Measurements from ENCODE around the gene KDM4F.

KDM4F gene

GRCh38 chr11:95076981-95077380, 27.8 kb downstream of the KDM4F start:
- Histone ChIP-seq H3K27ac (ENCODE audit: low read depth, low read length) (no peak overlapping the region), H3K4me1 (ENCODE audit: control insufficient read depth, insufficient read depth, low read length, unreplicated experiment) (peaks cover 56% of the 10 kb centered on the region), H3K4me3 (ENCODE audit: low read depth, low read length) (no peak overlapping the region), H3K79me2 (ENCODE audit: control insufficient read depth, insufficient read depth, low read length, unreplicated experiment) (no peaks in the 10 kb centered on the region), H3K36me3 (ENCODE audit: insufficient read depth, low read length) (no peaks in the 10 kb centered on the region), H3K27me3 (ENCODE audit: insufficient read depth, low read length) (no peaks in the 10 kb centered on the region), H2AFZ (ENCODE audit: low read length, unreplicated experiment) (no peak overlapping the region)

DNA sequence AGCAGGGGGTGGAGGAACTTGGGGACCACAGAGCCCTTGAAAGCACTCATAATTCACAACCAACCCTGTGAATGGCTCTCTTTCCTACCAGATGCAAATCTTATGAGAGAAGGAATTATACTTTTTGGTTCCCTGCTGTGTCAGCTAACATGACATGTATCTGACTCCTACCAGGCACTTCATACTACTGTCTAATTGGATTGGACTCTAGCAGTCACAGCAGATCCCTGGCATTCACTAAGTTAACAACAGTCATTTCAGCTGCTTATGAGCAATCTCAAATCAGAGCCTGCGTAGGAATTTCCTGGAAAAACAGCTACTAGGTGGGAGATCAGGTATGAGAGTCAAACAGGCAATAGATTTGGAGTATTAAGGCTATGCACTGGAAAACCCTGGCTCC, 29.3 kb downstream of the KDM4F start:
- H3K79me2 ChIP-seq (ENCODE audit: control insufficient read depth, insufficient read depth, low read length, unreplicated experiment), result no peaks in the 10 kb centered on the region
- H3K36me3 ChIP-seq (ENCODE audit: insufficient read depth, low read length), result no peaks in the 10 kb centered on the region
- no peak overlapping the region for H2AFZ ChIP-seq (ENCODE audit: low read length, unreplicated experiment)
- peaks cover 56% of the 10 kb centered on the region for H3K4me1 ChIP-seq (ENCODE audit: control insufficient read depth, insufficient read depth, low read length, unreplicated experiment)
- H3K4me3 ChIP-seq (ENCODE audit: low read depth, low read length), result no peak overlapping the region
- no peaks in the 10 kb centered on the region for H3K27me3 ChIP-seq (ENCODE audit: insufficient read depth, low read length)
- no peak overlapping the region for H3K27ac ChIP-seq (ENCODE audit: low read depth, low read length)

DNA sequence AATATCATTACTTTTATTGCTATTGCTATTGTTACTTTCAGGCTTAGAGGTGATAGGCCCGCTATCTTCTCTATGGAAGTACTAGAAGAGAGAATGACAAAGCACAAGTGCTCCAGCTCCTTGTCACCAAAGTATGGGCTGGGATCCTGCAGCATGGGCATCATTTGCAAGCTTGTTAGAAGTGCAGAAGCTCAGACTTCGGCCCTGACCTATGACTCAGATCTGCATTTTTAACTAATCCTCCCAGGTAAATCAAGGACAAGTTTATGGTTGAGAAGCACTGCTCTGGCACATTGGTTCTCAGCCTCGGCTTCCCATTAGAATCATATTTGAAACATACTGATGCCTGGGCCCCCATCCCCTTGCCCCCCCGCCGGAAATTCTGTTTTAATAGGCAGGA, 31.8 kb downstream of the KDM4F start:
- H3K27me3 ChIP-seq (ENCODE audit: insufficient read depth, low read length), result no peaks in the 10 kb centered on the region
- no peak overlapping the region for H2AFZ ChIP-seq (ENCODE audit: low read length, unreplicated experiment)
- no peak overlapping the region for H3K4me3 ChIP-seq (ENCODE audit: low read depth, low read length)
- H3K79me2 ChIP-seq (ENCODE audit: control insufficient read depth, insufficient read depth, low read length, unreplicated experiment), result no peaks in the 10 kb centered on the region
- peaks cover 54% of the 10 kb centered on the region for H3K4me1 ChIP-seq (ENCODE audit: control insufficient read depth, insufficient read depth, low read length, unreplicated experiment)
- H3K36me3 ChIP-seq (ENCODE audit: insufficient read depth, low read length), result no peaks in the 10 kb centered on the region
- 0 out of 2 replicates have a peak overlapping the region, but pooled peaks have one; percentile 22 for H3K27ac ChIP-seq (ENCODE audit: low read depth, low read length)

- H3K36me3 ChIP-seq (ENCODE audit: insufficient read depth, low read length), result no peaks in the 10 kb centered on the region
- no peaks in the 10 kb centered on the region for H3K79me2 ChIP-seq (ENCODE audit: control insufficient read depth, insufficient read depth, low read length, unreplicated experiment)
- H3K27ac ChIP-seq (ENCODE audit: low read depth, low read length), result peak overlapping the region; percentile 22; the same call in 1 of the 2 replicates
- H3K4me1 ChIP-seq (ENCODE audit: control insufficient read depth, insufficient read depth, low read length, unreplicated experiment), result peaks cover 52% of the 10 kb centered on the region
- peak overlapping the region; percentile 77 for H2AFZ ChIP-seq (ENCODE audit: low read length, unreplicated experiment)
- no peaks in the 10 kb centered on the region for H3K27me3 ChIP-seq (ENCODE audit: insufficient read depth, low read length)
- H3K4me3 ChIP-seq (ENCODE audit: low read depth, low read length), result no peak overlapping the region
Observed at GRCh38 chr11:95081412-95081811, 32.2 kb downstream of the KDM4F start.

- no peak overlapping the region for H2AFZ ChIP-seq (ENCODE audit: low read length, unreplicated experiment)
- H3K4me1 ChIP-seq (ENCODE audit: control insufficient read depth, insufficient read depth, low read length, unreplicated experiment), result peaks cover 45% of the 10 kb centered on the region
- H3K27ac ChIP-seq (ENCODE audit: low read depth, low read length), result no peak overlapping the region
- H3K79me2 ChIP-seq (ENCODE audit: control insufficient read depth, insufficient read depth, low read length, unreplicated experiment), result no peaks in the 10 kb centered on the region
- no peaks in the 10 kb centered on the region for H3K27me3 ChIP-seq (ENCODE audit: insufficient read depth, low read length)
- H3K36me3 ChIP-seq (ENCODE audit: insufficient read depth, low read length), result no peaks in the 10 kb centered on the region
- H3K4me3 ChIP-seq (ENCODE audit: low read depth, low read length), result no peak overlapping the region
Observed at GRCh38 chr11:95082576-95083001, 33.4 kb downstream of the KDM4F start.

GRCh38 chr11:95084509-95084908, 35.3 kb downstream of the KDM4F start:
- H3K36me3 ChIP-seq (ENCODE audit: insufficient read depth, low read length), result no peaks in the 10 kb centered on the region
- H3K27me3 ChIP-seq (ENCODE audit: insufficient read depth, low read length), result no peaks in the 10 kb centered on the region
- no peak overlapping the region for H3K27ac ChIP-seq (ENCODE audit: low read depth, low read length)
- H2AFZ ChIP-seq (ENCODE audit: low read length, unreplicated experiment), result no peak overlapping the region
- H3K79me2 ChIP-seq (ENCODE audit: control insufficient read depth, insufficient read depth, low read length, unreplicated experiment), result no peaks in the 10 kb centered on the region
- H3K4me3 ChIP-seq (ENCODE audit: low read depth, low read length), result no peak overlapping the region
- H3K4me1 ChIP-seq (ENCODE audit: control insufficient read depth, insufficient read depth, low read length, unreplicated experiment), result peaks cover 37% of the 10 kb centered on the region

DNA sequence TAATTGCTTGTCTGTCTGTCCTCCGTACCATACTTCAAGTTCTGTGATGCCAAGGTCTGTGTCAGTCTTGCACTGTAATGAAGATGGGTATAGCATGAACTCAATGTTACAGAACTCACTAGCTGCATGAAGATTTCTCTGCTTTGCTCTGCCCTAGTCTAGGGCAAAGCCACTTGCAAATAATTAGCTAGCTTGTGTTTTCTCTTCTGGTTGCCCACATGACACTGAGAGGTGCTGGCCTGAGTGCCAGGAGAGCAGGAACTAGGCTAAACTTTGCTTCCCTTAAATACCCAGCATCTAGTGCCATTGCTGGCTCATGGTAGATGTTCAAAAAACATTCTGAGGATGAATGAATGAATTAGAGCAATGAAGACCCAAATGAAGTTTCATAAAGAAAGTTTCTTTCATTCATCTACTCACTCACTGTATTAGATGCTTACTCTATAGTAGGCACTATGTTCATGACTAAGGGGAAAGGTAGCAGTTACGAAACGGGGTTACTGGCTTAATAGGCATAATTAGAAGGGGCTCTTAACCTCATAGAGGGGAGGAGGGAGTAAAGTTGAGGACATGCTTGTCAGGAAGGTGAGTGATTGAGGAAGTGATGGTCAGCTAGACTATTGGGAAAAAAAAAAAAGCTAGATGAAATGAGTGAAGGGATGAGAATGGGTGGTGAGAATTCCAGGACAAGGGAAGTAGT, 36.0 kb downstream of the KDM4F start:
- Histone ChIP-seq H3K36me3 (ENCODE audit: insufficient read depth, low read length) (no peaks in the 10 kb centered on the region), H3K4me1 (ENCODE audit: control insufficient read depth, insufficient read depth, low read length, unreplicated experiment) (peaks cover 29% of the 10 kb centered on the region), H2AFZ (ENCODE audit: low read length, unreplicated experiment) (no peak overlapping the region), H3K27ac (ENCODE audit: low read depth, low read length) (no peak overlapping the region), H3K27me3 (ENCODE audit: insufficient read depth, low read length) (no peaks in the 10 kb centered on the region), H3K79me2 (ENCODE audit: control insufficient read depth, insufficient read depth, low read length, unreplicated experiment) (no peaks in the 10 kb centered on the region), H3K4me3 (ENCODE audit: low read depth, low read length) (no peak overlapping the region)

GRCh38 chr11:95086151-95086550, 36.9 kb downstream of the KDM4F start:
- peaks cover 8% of the 10 kb centered on the region for H3K79me2 ChIP-seq (ENCODE audit: control insufficient read depth, insufficient read depth, low read length, unreplicated experiment)
- H3K36me3 ChIP-seq (ENCODE audit: insufficient read depth, low read length), result no peaks in the 10 kb centered on the region
- peaks cover 28% of the 10 kb centered on the region for H3K4me1 ChIP-seq (ENCODE audit: control insufficient read depth, insufficient read depth, low read length, unreplicated experiment)
- no peaks in the 10 kb centered on the region for H3K27me3 ChIP-seq (ENCODE audit: insufficient read depth, low read length)
- no peak overlapping the region for H3K4me3 ChIP-seq (ENCODE audit: low read depth, low read length)
- H2AFZ ChIP-seq (ENCODE audit: low read length, unreplicated experiment), result no peak overlapping the region
- no peak overlapping the region for H3K27ac ChIP-seq (ENCODE audit: low read depth, low read length)

DNA sequence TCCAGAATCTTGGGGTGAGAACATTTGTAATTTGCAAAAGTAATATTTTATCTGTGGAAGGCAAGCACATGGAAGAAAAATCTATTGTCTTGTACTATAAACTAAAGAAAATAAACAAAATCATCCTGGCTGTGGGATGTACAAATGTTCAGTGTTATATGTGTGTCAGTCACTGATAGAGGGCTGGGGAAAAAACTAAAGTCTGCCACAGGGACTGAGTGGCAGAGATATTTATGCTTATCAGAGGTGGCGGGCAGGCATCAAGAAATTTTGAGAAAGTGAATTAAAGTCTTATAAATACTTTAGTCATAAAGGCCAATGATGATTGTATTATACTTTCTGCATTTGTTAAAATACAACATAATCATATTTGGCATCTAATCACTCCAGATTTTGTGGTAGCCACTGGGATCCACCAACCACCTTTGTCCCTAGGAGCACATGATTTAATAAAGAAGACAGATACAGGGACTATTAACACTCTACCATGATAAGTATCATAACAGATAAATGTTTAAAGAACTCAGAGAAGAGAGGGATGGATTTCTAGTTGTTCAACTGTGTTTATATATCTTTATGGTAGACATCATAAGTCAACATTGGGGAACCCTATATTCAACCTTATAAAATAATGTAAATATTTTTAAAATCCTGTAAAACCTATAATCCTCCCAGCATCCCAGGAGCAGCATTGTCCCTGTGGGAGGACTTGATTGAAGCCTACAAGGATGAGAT, 37.8 kb downstream of the KDM4F start:
- Histone ChIP-seq H3K79me2 (ENCODE audit: control insufficient read depth, insufficient read depth, low read length, unreplicated experiment) (peaks cover 16% of the 10 kb centered on the region), H3K27ac (ENCODE audit: low read depth, low read length) (no peak overlapping the region), H2AFZ (ENCODE audit: low read length, unreplicated experiment) (no peak overlapping the region), H3K36me3 (ENCODE audit: insufficient read depth, low read length) (no peaks in the 10 kb centered on the region), H3K27me3 (ENCODE audit: insufficient read depth, low read length) (no peaks in the 10 kb centered on the region), H3K4me1 (ENCODE audit: control insufficient read depth, insufficient read depth, low read length, unreplicated experiment) (peaks cover 29% of the 10 kb centered on the region), H3K4me3 (ENCODE audit: low read depth, low read length) (no peak overlapping the region)

DNA sequence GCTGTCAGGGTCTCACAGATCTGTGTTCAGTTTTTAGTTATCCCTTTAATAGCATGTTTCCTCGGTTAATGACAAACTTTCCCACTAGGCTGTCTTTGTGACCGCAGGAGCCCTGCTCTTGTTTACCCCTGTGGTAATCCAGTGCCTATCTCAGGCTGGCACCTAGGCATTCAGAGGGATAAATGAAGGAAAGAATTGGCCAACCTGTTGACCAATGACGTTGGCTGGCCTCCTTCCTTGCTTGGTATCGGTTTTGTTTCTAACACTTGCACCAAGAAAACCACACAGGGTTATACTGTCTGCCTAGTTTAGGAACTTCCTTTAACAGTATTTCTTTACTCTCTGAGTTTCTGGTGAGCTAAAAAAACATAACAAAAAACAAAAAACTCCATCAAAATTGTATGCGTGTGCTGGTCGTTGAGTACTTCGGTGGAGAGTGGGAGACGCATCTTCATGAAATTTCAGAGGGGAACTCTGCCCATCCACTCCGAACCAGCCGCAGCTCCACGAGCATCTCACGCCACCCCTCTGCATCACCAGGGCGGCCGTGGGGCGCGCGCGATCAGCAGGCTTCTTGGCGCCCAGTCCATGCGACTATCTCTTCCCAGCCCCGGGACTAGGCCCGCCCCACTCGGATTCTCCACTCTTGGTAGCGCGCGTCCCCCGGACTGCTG, 39.9 kb downstream of the KDM4F start:
- H3K27ac ChIP-seq (ENCODE audit: low read depth, low read length), result peak overlapping the region; percentile 42; the same call in 1 of the 2 replicates
- H3K27me3 ChIP-seq (ENCODE audit: insufficient read depth, low read length), result no peaks in the 10 kb centered on the region
- peak overlapping the region; percentile 93 for H3K4me3 ChIP-seq (ENCODE audit: low read depth, low read length)
- H3K79me2 ChIP-seq (ENCODE audit: control insufficient read depth, insufficient read depth, low read length, unreplicated experiment), result peaks cover 16% of the 10 kb centered on the region
- H3K4me1 ChIP-seq (ENCODE audit: control insufficient read depth, insufficient read depth, low read length, unreplicated experiment), result peaks cover 48% of the 10 kb centered on the region
- H2AFZ ChIP-seq (ENCODE audit: low read length, unreplicated experiment), result peak overlapping the region; percentile 72
- H3K36me3 ChIP-seq (ENCODE audit: insufficient read depth, low read length), result no peaks in the 10 kb centered on the region

Measured in ACC112 (cell line).